Parathyroid adenoma (tissue), 2 donors: ENCODE measurements around the gene DCAF4L1.
A peak's percentile ranks its signal among the peaks of the same experiment; 100 is the strongest.

Experiments
- H2AFZ ChIP-seq: fragments of 300-600 bp; sonication (generic); one replicate; pipeline ENCODE4 v1.7.0; 2017; ENCODE audit warnings: antibody characterized with exemption, mild to moderate bottlenecking
- H3K27ac ChIP-seq: fragments of 300-600 bp; sonication (generic); one replicate; pipeline ENCODE4 v1.7.0; 2017
- H3K27me3 ChIP-seq: fragments of 300-600 bp; sonication (generic); one replicate; pipeline ENCODE4 v1.7.0; 2017; ENCODE audit warnings: low read length; ENCODE audit not compliant: control insufficient read depth, insufficient read depth
- H3K36me3 ChIP-seq: fragments of 300-600 bp; sonication (generic); one replicate; pipeline ENCODE4 v1.7.0; 2017; ENCODE audit warnings: low read length; ENCODE audit not compliant: control insufficient read depth, insufficient read depth
- H3K4me1 ChIP-seq: fragments of 300-600 bp; sonication (generic); one replicate; pipeline ENCODE4 v1.7.0; 2017; ENCODE audit warnings: control low read depth
- H3K4me2 ChIP-seq: fragments of 300-600 bp; sonication (generic); one replicate; pipeline ENCODE4 v1.7.0; 2017; ENCODE audit warnings: low read length
- H3K4me3 ChIP-seq: fragments of 300-600 bp; sonication (generic); one replicate; pipeline ENCODE4 v1.7.0; 2017; ENCODE audit warnings: low read depth, low read length
- H3K79me2 ChIP-seq: fragments of 300-600 bp; sonication (generic); one replicate; pipeline ENCODE4 v1.7.0; 2017; ENCODE audit warnings: control low read depth
- H3K9ac ChIP-seq: fragments of 300-600 bp; sonication (generic); one replicate; pipeline ENCODE4 v1.7.0; 2017; ENCODE audit warnings: mild to moderate bottlenecking
- H3K9me3 ChIP-seq: fragments of 300-600 bp; sonication (generic); one replicate; pipeline ENCODE4 v1.7.0; 2017; ENCODE audit warnings: low read length; ENCODE audit not compliant: control insufficient read depth
- TF ChIP-seq, protein P1 (sequence below): fragments of 300-600 bp; sonication (generic); IDR thresholded peaks from one replicate; pipeline ENCODE4 v1.7.0; 2017; ENCODE audit warnings: antibody characterized with exemption, mild to moderate bottlenecking
- donor health status: primary hyperparathyroidism.

Gene DCAF4L1, protein sequence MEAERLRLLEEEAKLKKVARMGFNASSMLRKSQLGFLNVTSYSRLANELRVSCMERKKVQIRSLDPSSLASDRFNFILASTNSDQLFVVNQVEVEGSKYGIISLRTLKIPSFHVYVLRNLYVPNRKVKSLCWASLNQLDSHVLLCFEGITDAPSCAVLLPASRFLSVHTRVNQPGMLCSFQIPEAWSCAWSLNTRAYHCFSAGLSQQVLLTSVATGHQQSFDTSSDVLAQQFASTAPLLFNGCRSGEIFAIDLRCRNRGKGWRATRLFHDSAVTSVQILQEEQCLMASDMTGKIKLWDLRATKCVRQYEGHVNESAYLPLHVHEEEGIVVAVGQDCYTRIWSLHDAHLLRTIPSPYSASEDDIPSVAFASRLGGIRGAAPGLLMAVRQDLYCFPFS

DNA sequence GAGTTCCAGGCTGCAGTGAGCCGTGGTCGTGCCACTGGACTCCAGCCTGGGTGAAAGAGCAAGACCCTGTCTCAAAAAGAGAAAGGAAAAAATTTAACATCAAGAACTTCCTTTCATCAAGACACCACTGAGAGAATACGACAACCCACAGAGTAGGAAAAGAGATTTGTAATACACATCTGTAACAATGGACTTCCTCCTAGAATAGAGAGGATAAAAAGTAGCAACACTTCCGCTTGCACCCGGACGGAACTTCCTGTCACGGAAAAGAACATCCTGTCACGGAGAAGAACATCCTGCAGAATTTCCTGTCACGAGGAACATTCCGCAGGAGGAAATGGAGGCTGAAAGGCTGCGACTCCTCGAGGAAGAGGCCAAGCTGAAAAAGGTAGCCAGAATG lies at the start of gene DCAF4L1:
Gene DCAF4L1 (plus strand): TSS at position 301 of the 400 bp plus-strand sequence. CDS start 37 bp downstream, at position 338.
- Histone ChIP-seq H3K4me1 (no peaks in the 10 kb centered on the region), H3K27ac (no peak within 1 kb of the TSS), H2AFZ (no peak within 1 kb of the TSS), H3K4me2 (no peak within 1 kb of the TSS), H3K79me2 (no peaks in the 10 kb centered on the region), H3K4me3 (no peak within 1 kb of the TSS), H3K36me3 (no peaks in the 10 kb centered on the region), H3K27me3 (no peaks in the 10 kb centered on the region), H3K9ac (no peak within 1 kb of the TSS), H3K9me3 (no peaks in the 10 kb centered on the region)
- TF ChIP-seq, protein P1, sequence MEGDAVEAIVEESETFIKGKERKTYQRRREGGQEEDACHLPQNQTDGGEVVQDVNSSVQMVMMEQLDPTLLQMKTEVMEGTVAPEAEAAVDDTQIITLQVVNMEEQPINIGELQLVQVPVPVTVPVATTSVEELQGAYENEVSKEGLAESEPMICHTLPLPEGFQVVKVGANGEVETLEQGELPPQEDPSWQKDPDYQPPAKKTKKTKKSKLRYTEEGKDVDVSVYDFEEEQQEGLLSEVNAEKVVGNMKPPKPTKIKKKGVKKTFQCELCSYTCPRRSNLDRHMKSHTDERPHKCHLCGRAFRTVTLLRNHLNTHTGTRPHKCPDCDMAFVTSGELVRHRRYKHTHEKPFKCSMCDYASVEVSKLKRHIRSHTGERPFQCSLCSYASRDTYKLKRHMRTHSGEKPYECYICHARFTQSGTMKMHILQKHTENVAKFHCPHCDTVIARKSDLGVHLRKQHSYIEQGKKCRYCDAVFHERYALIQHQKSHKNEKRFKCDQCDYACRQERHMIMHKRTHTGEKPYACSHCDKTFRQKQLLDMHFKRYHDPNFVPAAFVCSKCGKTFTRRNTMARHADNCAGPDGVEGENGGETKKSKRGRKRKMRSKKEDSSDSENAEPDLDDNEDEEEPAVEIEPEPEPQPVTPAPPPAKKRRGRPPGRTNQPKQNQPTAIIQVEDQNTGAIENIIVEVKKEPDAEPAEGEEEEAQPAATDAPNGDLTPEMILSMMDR = no peak

DNA sequence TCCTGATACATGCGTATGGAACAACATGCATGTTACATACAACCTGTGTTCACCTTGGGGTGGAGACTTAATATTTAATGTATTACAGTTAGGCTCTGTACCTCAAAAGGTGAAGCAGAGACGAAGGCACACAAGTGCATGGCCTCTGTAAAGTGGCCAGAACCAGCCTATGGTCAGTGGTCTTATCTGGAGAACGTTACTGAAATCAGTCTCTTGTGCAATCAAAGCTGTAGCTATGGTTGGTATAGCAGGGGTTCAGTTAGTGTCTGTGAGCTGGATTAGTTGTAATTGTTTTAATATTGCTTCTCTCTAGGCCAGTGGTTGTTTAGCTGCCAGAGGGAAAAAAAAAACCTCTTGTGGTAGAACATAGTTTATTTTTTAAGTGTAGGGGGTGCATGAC lies 48.6 kb upstream of the DCAF4L1 start:
- no peak overlapping the region for H3K27ac ChIP-seq
- no peaks in the 10 kb centered on the region for H3K36me3 ChIP-seq
- no peak overlapping the region for H3K4me3 ChIP-seq
- H3K79me2 ChIP-seq = peaks cover 11% of the 10 kb centered on the region
- no peaks in the 10 kb centered on the region for H3K4me1 ChIP-seq
- no peak overlapping the region for H3K9ac ChIP-seq
- H2AFZ ChIP-seq = no peak overlapping the region
- no peaks in the 10 kb centered on the region for H3K9me3 ChIP-seq
- TF ChIP-seq, protein P1 = no peak
- H3K27me3 ChIP-seq = no peaks in the 10 kb centered on the region
- no peak overlapping the region for H3K4me2 ChIP-seq

DNA sequence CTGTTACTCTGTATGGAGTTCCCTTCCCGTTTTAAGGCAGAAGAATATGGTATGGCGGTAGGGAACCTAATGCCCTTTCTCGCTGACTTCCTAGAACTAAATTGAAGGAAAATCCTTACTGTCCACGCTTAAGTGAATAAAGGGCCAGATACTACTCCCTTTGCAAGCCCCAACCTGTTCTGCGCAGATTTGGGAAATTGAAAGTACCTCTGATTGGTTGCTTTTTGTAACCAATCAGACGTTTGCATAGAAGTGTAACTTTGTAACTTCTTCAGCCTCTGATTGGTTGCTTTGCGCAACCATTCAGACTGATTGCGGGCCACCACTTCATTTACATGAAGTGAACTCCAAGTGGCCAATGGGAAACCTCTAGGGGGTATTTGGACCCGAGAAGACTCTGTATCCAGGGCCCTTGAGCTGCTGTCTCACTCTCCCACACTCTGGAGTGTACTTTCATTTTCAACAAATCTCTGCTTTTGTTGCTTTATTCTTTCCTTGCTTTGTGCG lies 47.5 kb upstream of the DCAF4L1 start:
- no peak overlapping the region for H3K4me3 ChIP-seq
- no peak overlapping the region for H3K27ac ChIP-seq

DNA sequence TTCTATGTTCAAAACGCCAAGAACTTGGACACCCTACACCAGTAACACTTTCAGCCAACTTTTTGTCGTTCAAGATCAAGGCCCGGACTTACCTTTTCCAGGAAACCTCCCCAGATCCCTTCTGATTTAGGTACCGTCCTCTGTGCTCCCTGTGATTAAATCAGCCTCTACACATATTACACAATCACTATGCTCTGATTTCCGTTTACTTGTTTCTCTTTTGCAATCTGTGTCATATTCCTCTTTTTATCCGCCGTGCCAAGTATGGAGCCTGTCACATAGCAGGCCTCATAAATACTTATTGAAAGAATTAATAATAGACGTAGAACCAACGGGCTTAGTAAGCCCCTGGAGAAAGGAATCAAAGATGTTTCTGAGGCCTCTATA lies 47.0 kb upstream of the DCAF4L1 start:
- TF ChIP-seq, protein P1 = no peak
- Histone ChIP-seq H3K9ac (no peak overlapping the region), H3K36me3 (no peaks in the 10 kb centered on the region), H3K4me3 (peak overlapping the region; percentile 98), H3K9me3 (no peaks in the 10 kb centered on the region), H2AFZ (peak overlapping the region; percentile 87), H3K27me3 (no peaks in the 10 kb centered on the region), H3K4me2 (peak overlapping the region; percentile 40), H3K27ac (peak overlapping the region; percentile 29), H3K4me1 (no peaks in the 10 kb centered on the region), H3K79me2 (peaks cover 11% of the 10 kb centered on the region)

More for the DNA sequence above, 47.5 kb upstream of the DCAF4L1 start:
- peak overlapping the region; percentile 87 for H2AFZ ChIP-seq
- H3K27me3 ChIP-seq = no peaks in the 10 kb centered on the region
- H3K9me3 ChIP-seq = no peaks in the 10 kb centered on the region
- H3K79me2 ChIP-seq = peaks cover 11% of the 10 kb centered on the region
- TF ChIP-seq, protein P1 = no peak
- H3K4me1 ChIP-seq = no peaks in the 10 kb centered on the region
- H3K36me3 ChIP-seq = no peaks in the 10 kb centered on the region
- no peak overlapping the region for H3K9ac ChIP-seq
- H3K4me2 ChIP-seq = peak overlapping the region; percentile 40
